Measurements from ENCODE around the gene AKR1C8.
"Not testable (repeated sequence)": the region's sequence is repeated elsewhere in the genome, so short reads cannot be mapped to it uniquely, and the experiment has no call there.

The AKR1C8 gene

GRCh38 chr10:5229019-5229418 lies 44.1 kb upstream of the AKR1C8 start:
- no peak for TF ChIP-seq EZH2phosphoT487 (IDR thresholded peaks at IDR 0.05; ENCODE audit: low read length)
- TF ChIP-seq CTCF (IDR thresholded peaks at IDR 0.05; ENCODE audit: low read length): no peak
- no peak for TF ChIP-seq EZH2 (optimal IDR thresholded peaks at IDR 0.05; ENCODE audit: low read depth, low read length)
- no peaks in the 10 kb centered on the region for H3K9me2 ChIP-seq (replicated peaks; ENCODE audit: insufficient read depth, low read length)
- H3K4me2 ChIP-seq (ENCODE audit: low read depth, low read length): no peak overlapping the region
- no peak overlapping the region for H3K9ac ChIP-seq (ENCODE audit: low read length)
- DNase-seq: no peak
- no peak overlapping the region for H3K27ac ChIP-seq (ENCODE audit: low read length)
- H4K20me1 ChIP-seq (ENCODE audit: insufficient read depth, low read length): no peaks in the 10 kb centered on the region
- H3K4me1 ChIP-seq (ENCODE audit: low read length): no peaks in the 10 kb centered on the region
- no peaks in the 10 kb centered on the region for H3K27me3 ChIP-seq (replicated peaks; ENCODE audit: insufficient read depth, low read length)
- no peak overlapping the region for H2AFZ ChIP-seq (ENCODE audit: low read length)
- no peaks in the 10 kb centered on the region for H3K79me2 ChIP-seq (ENCODE audit: low read length)
- H3F3A ChIP-seq (ENCODE audit: insufficient read depth, low read length): no peaks in the 10 kb centered on the region
- no peaks in the 10 kb centered on the region for H3K36me3 ChIP-seq (replicated peaks; ENCODE audit: insufficient read depth, low read length)
- H3K9me3 ChIP-seq (replicated peaks; ENCODE audit: insufficient read depth, low read length): no peaks in the 10 kb centered on the region
- no peak overlapping the region for H3K4me3 ChIP-seq (ENCODE audit: low read length)

- H3K79me2 ChIP-seq (ENCODE audit: low read length); H3K4me3 ChIP-seq (ENCODE audit: low read length); H3K27ac ChIP-seq (ENCODE audit: low read length); H3K9me2 ChIP-seq (replicated peaks; ENCODE audit: insufficient read depth, low read length); H3K4me1 ChIP-seq (ENCODE audit: low read length); H2AFZ ChIP-seq (ENCODE audit: low read length); H3K36me3 ChIP-seq (replicated peaks; ENCODE audit: insufficient read depth, low read length); H3K9ac ChIP-seq (ENCODE audit: low read length); H3F3A ChIP-seq (ENCODE audit: insufficient read depth, low read length); H3K9me3 ChIP-seq (replicated peaks; ENCODE audit: insufficient read depth, low read length); H3K27me3 ChIP-seq (replicated peaks; ENCODE audit: insufficient read depth, low read length); H4K20me1 ChIP-seq (ENCODE audit: insufficient read depth, low read length); DNase-seq; H3K4me2 ChIP-seq (ENCODE audit: low read depth, low read length): not testable (repeated sequence)
Observed at GRCh38 chr10:5222942-5223341, 38.0 kb upstream of the AKR1C8 start.

GRCh38 chr10:5219262-5219661 lies 34.3 kb upstream of the AKR1C8 start:
- no peaks in the 10 kb centered on the region for H3F3A ChIP-seq (ENCODE audit: insufficient read depth, low read length)
- H3K4me1 ChIP-seq (ENCODE audit: low read length): no peaks in the 10 kb centered on the region
- no peaks in the 10 kb centered on the region for H3K79me2 ChIP-seq (ENCODE audit: low read length)
- H3K27me3 ChIP-seq (replicated peaks; ENCODE audit: insufficient read depth, low read length): no peaks in the 10 kb centered on the region
- no peak overlapping the region for H3K9ac ChIP-seq (ENCODE audit: low read length)
- H3K4me3 ChIP-seq (ENCODE audit: low read length): no peak overlapping the region
- no peak overlapping the region for H3K4me2 ChIP-seq (ENCODE audit: low read depth, low read length)
- H3K36me3 ChIP-seq (replicated peaks; ENCODE audit: insufficient read depth, low read length): no peaks in the 10 kb centered on the region
- H3K9me3 ChIP-seq (replicated peaks; ENCODE audit: insufficient read depth, low read length): no peaks in the 10 kb centered on the region
- H4K20me1 ChIP-seq (ENCODE audit: insufficient read depth, low read length): no peaks in the 10 kb centered on the region
- H3K9me2 ChIP-seq (replicated peaks; ENCODE audit: insufficient read depth, low read length): no peaks in the 10 kb centered on the region
- H2AFZ ChIP-seq (ENCODE audit: low read length): no peak overlapping the region
- DNase-seq: no peak
- no peak overlapping the region for H3K27ac ChIP-seq (ENCODE audit: low read length)
- TF ChIP-seq EZH2phosphoT487 (IDR thresholded peaks at IDR 0.05; ENCODE audit: low read length) (no peak), CTCF (IDR thresholded peaks at IDR 0.05; ENCODE audit: low read length) (no peak), EZH2 (optimal IDR thresholded peaks at IDR 0.05; ENCODE audit: low read depth, low read length) (no peak)

GRCh38 chr10:5216801-5217200 lies 31.9 kb upstream of the AKR1C8 start:
- Histone ChIP-seq H3K27ac (ENCODE audit: low read length) (no peak overlapping the region), H3K9me3 (replicated peaks; ENCODE audit: insufficient read depth, low read length) (no peaks in the 10 kb centered on the region), H2AFZ (ENCODE audit: low read length) (no peak overlapping the region), H3F3A (ENCODE audit: insufficient read depth, low read length) (no peaks in the 10 kb centered on the region), H3K9me2 (replicated peaks; ENCODE audit: insufficient read depth, low read length) (no peaks in the 10 kb centered on the region), H3K4me2 (ENCODE audit: low read depth, low read length) (no peak overlapping the region), H3K36me3 (replicated peaks; ENCODE audit: insufficient read depth, low read length) (no peaks in the 10 kb centered on the region), H3K79me2 (ENCODE audit: low read length) (no peaks in the 10 kb centered on the region), H3K4me1 (ENCODE audit: low read length) (no peaks in the 10 kb centered on the region), H4K20me1 (ENCODE audit: insufficient read depth, low read length) (no peaks in the 10 kb centered on the region), H3K27me3 (replicated peaks; ENCODE audit: insufficient read depth, low read length) (no peaks in the 10 kb centered on the region), H3K4me3 (ENCODE audit: low read length) (no peak overlapping the region), H3K9ac (ENCODE audit: low read length) (no peak overlapping the region)
- no peak for DNase-seq
- TF ChIP-seq CTCF (IDR thresholded peaks at IDR 0.05; ENCODE audit: low read length) (no peak), EZH2phosphoT487 (IDR thresholded peaks at IDR 0.05; ENCODE audit: low read length) (no peak), EZH2 (optimal IDR thresholded peaks at IDR 0.05; ENCODE audit: low read depth, low read length) (no peak)

Data from MM.1S (cell line).